HepG2 (cell line): ENCODE measurements around the gene SEMA3G. TPM values are rescaled to one million over a fixed set of nuclear protein-coding genes. Genes with fewer than 3 reads are reported as not detected.

Experiments used
- ARID3A ChIP-seq: IDR thresholded peaks from 2 replicates; pipeline ENCODE4 v1.6.1; 2012; ENCODE audit warnings: low read depth, low read length, improper control_type of control experiment
- BRD4 ChIP-seq: sonication (generic); formaldehyde crosslinking; IDR thresholded peaks from 2 replicates; pipeline ENCODE4 v1.4.0; 2020; ENCODE audit warnings: missing genetic modification reagents
- CBFB ChIP-seq: sonication (generic); formaldehyde crosslinking; IDR thresholded peaks from 2 replicates; pipeline ENCODE4 v1.4.0; 2020; ENCODE audit warnings: missing genetic modification reagents
- CENPBD1 ChIP-seq: sonication (generic); formaldehyde crosslinking; IDR thresholded peaks from 2 replicates; pipeline ENCODE4 v1.8.0; 2022; ENCODE audit warnings: missing genetic modification reagents, low read depth, mild to moderate bottlenecking, borderline replicate concordance
- CENPX ChIP-seq: sonication (generic); formaldehyde crosslinking; IDR thresholded peaks from 2 replicates; pipeline ENCODE4 v1.9.0; 2021; ENCODE audit warnings: mild to moderate bottlenecking, missing genetic modification reagents, moderate library complexity
- GFI1 ChIP-seq: sonication (generic); formaldehyde crosslinking; IDR thresholded peaks from 2 replicates; pipeline ENCODE4 v1.5.0; 2020; ENCODE audit warnings: missing genetic modification reagents, mild to moderate bottlenecking, borderline replicate concordance
- HCFC1 ChIP-seq: fragments of 150-350 bp; IDR thresholded peaks from 2 replicates; pipeline ENCODE4 v1.6.1; 2014; ENCODE audit warnings: low read depth, low read length
- HMGA1 ChIP-seq: sonication (generic); formaldehyde crosslinking; conservative IDR thresholded peaks from 2 replicates; pipeline ENCODE4 v1.4.0; 2020; ENCODE audit warnings: missing genetic modification reagents
- JUND ChIP-seq: sonication (generic); formaldehyde crosslinking; IDR thresholded peaks from 2 replicates; pipeline ENCODE4 v1.8.0; 2022; ENCODE audit warnings: mild to moderate bottlenecking, missing genetic modification reagents
- NFKBIZ ChIP-seq: IDR thresholded peaks from 2 replicates; pipeline ENCODE4 v1.6.1; 2018; ENCODE audit warnings: missing genetic modification reagents, missing compliant biosample characterization
- NR2F1 ChIP-seq, 2 experiments: fragments of 450-650 bp in 1 of 2; formaldehyde crosslinking in 1 of 2; IDR thresholded peaks; 2 replicates each; pipeline versions ENCODE4 v1.5.0 to v1.6.1; 2016 to 2020; ENCODE audit warnings: mild to moderate bottlenecking in 1 of 2, missing compliant biosample characterization in 1 of 2, missing genetic modification reagents in 1 of 2, moderate library complexity in 1 of 2
- PLSCR1 ChIP-seq: sonication (generic); formaldehyde crosslinking; IDR thresholded peaks from 2 replicates; pipeline ENCODE4 v1.5.0; 2020; ENCODE audit warnings: missing genetic modification reagents, mild to moderate bottlenecking, borderline replicate concordance
- POLR2AphosphoS2 ChIP-seq: IDR thresholded peaks from 2 replicates; pipeline ENCODE4 v1.6.1; 2011; ENCODE audit warnings: low read depth, low read length, improper control_type of control experiment
- RBFOX2 ChIP-seq: fragments of 200-400 bp; formaldehyde crosslinking; IDR thresholded peaks from 2 replicates; pipeline ENCODE4 v1.6.1; 2017; ENCODE audit warnings: low read depth, mild to moderate bottlenecking, low read length
- RFXANK ChIP-seq: IDR thresholded peaks from 2 replicates; pipeline ENCODE4 v1.6.1; 2016
- SMAD3 ChIP-seq: sonication (generic); formaldehyde crosslinking; IDR thresholded peaks from 2 replicates; pipeline ENCODE4 v1.4.0; 2020; ENCODE audit warnings: missing genetic modification reagents
- SMYD3 ChIP-seq: sonication (generic); formaldehyde crosslinking; IDR thresholded peaks from 2 replicates; pipeline ENCODE4 v1.8.1; 2023; ENCODE audit warnings: mild to moderate bottlenecking, missing genetic modification reagents
- SNRNP70 ChIP-seq: fragments of 200-400 bp; formaldehyde crosslinking; IDR thresholded peaks from 2 replicates; pipeline ENCODE4 v1.6.1; 2017; ENCODE audit warnings: mild to moderate bottlenecking, low read depth, low read length, moderate library complexity
- SOX6 ChIP-seq, 2 experiments: fragments of 450-650 bp in 1 of 2; sonication (generic) in 1 of 2; formaldehyde crosslinking in 1 of 2; IDR thresholded peaks; 2 replicates each; pipeline versions ENCODE4 v1.4.0 to v1.6.1; 2017 to 2020; ENCODE audit warnings: antibody characterized with exemption in 1 of 2, mild to moderate bottlenecking in 1 of 2, missing genetic modification reagents in 1 of 2
- TGIF2 ChIP-seq: IDR thresholded peaks from 2 replicates; pipeline ENCODE4 v1.6.1; 2016; ENCODE audit warnings: control low read depth, missing compliant biosample characterization
- UBTF ChIP-seq: sonication (generic); formaldehyde crosslinking; IDR thresholded peaks from 2 replicates; pipeline ENCODE4 v1.4.0; 2020; ENCODE audit warnings: mild to moderate bottlenecking, missing genetic modification reagents
- ZBTB20 ChIP-seq: sonication (generic); formaldehyde crosslinking; IDR thresholded peaks from 2 replicates; pipeline ENCODE4 v1.8.1; 2023; ENCODE audit warnings: missing genetic modification reagents, low read depth, mild to moderate bottlenecking, borderline replicate concordance
- ZIK1 ChIP-seq: sonication (generic); formaldehyde crosslinking; IDR thresholded peaks from 2 replicates; pipeline ENCODE4 v1.5.0; 2020; ENCODE audit warnings: mild to moderate bottlenecking, low read depth, missing genetic modification reagents, borderline replicate concordance
- ZNF10 ChIP-seq: sonication (generic); formaldehyde crosslinking; IDR thresholded peaks from 2 replicates; pipeline ENCODE4 v1.4.0; 2020; ENCODE audit warnings: mild to moderate bottlenecking, low read depth, missing genetic modification reagents, borderline replicate concordance
- ZNF614 ChIP-seq: IDR thresholded peaks from 2 replicates; pipeline ENCODE4 v1.6.1; 2018; ENCODE audit warnings: missing biosample characterization, missing genetic modification reagents, inconsistent platforms, borderline replicate concordance
- polyA plus RNA-seq, 8 experiments: library from polyadenylated mRNA; depleted of rRNA in 3 of 8; stranded (reverse) in 7 of 8; unstranded in 1 of 8; fragments of >200 nt; fragmentation: Illumina TruSeq in 4 of 8; extraction: Trizol in 4 of 8; gene quantifications; 2 replicates each; pipeline versions ENCODE4 v1.2.1 to v1.2.3, GENCODE V29; 2011 to 2016; ENCODE audit warnings: low read depth in 4 of 8, missing spikeins in 1 of 8, mixed read lengths in 1 of 8; ENCODE audit not compliant: insufficient read depth in 1 of 8
- total RNA-seq, 5 experiments: library from RNA; depleted of rRNA; stranded (reverse); fragments of >200 nt; fragmentation: Illumina TruSeq; extraction: Trizol; gene quantifications; 2 replicates each; pipeline ENCODE4 v1.2.3, GENCODE V29; 2016; ENCODE audit warnings: low read depth in 1 of 5

The SEMA3G gene
- total and polyA plus RNA-seq, 2 of the 13 experiments (the other 11 are each of a cell fraction or from before 2014, with no cell fraction given), result 6.1 to 8.3 TPM

GRCh38 chr3:52455283-52456168, 10.6 kb upstream of the SEMA3G start, which contains the start of gene NISCH (continued):
- TF ChIP-seq ZIK1 (CRISPR knock-in tag) (no peak), GFI1 (CRISPR knock-in tag) (no peak), ZNF614 (CRISPR knock-in tag) (peak; percentile 46; the same call in 1 of the 2 replicates), SMYD3 (CRISPR knock-in tag) (no peak), NR2F1 (CRISPR knock-in tag; IDR thresholded peaks at IDR 0.05) (no peak), CENPBD1 (CRISPR knock-in tag) (no peak), NFKBIZ (CRISPR knock-in tag) (no peak), SMAD3 (CRISPR knock-in tag) (no peak), CBFB (CRISPR knock-in tag) (0 out of 2 replicates have a peak, but pooled peaks have one; percentile 15), BRD4 (CRISPR knock-in tag) (no peak), CENPX (CRISPR knock-in tag) (no peak), RFXANK (CRISPR knock-in tag) (no peak), PLSCR1 (no peak), HMGA1 (CRISPR knock-in tag) (no peak), ZNF10 (no peak), ARID3A (no peak), JUND (CRISPR knock-in tag) (no peak), TGIF2 (CRISPR knock-in tag) (0 out of 2 replicates have a peak, but pooled peaks have one; percentile 29), RBFOX2 (peak; percentile 83), UBTF (CRISPR knock-in tag) (no peak; the same call in 1 of the 2 replicates), SOX6 (IDR thresholded peaks at IDR 0.05) (no peak), SOX6 (CRISPR knock-in tag; IDR thresholded peaks at IDR 0.05) (peak; percentile 71), SNRNP70 (no peak), ZBTB20 (CRISPR knock-in tag) (0 out of 2 replicates have a peak, but pooled peaks have one; percentile 64), POLR2AphosphoS2 (no peak), HCFC1 (no peak)
